Spleen (tissue), 7 donors: ENCODE results near the gene BDNF.

Experiments used
- POLR2AphosphoS5 ChIP-seq, 3 donors: sonication (generic); formaldehyde crosslinking; IDR thresholded peaks; one replicate each; pipeline ENCODE4 v1.5.1; 2017; ENCODE audit warnings: antibody characterized with exemption in 3 of 3
- TF ChIP-seq, protein P1 (sequence below), 11 experiments: fragments of 200-600 bp in 7 of 11; fragments of 450-650 bp in 4 of 11; sonication (generic) in 4 of 11; IDR thresholded peaks in 8 of 11; conservative IDR thresholded peaks in 3 of 11; 1 replicate in 7 of 11; 2 replicates in 4 of 11; pipeline versions ENCODE4 v1.4.0 to v1.8.0; 2016 to 2021; ENCODE audit warnings: antibody characterized with exemption in 11 of 11, inconsistent platforms in 4 of 11, mild to moderate bottlenecking in 1 of 11
- donor health status: DM: no; HTN: no; CAD: no; lungs with moderate emphysema.
- donor health status: DM: no; HTN: no; CAD: no.
- donor health status: DM: no; HTN: no; CAD: no.

GRCh38 chr11:27692781-27693180, 7.5 kb downstream of the BDNF start:
- TF ChIP-seq, protein P1, sequence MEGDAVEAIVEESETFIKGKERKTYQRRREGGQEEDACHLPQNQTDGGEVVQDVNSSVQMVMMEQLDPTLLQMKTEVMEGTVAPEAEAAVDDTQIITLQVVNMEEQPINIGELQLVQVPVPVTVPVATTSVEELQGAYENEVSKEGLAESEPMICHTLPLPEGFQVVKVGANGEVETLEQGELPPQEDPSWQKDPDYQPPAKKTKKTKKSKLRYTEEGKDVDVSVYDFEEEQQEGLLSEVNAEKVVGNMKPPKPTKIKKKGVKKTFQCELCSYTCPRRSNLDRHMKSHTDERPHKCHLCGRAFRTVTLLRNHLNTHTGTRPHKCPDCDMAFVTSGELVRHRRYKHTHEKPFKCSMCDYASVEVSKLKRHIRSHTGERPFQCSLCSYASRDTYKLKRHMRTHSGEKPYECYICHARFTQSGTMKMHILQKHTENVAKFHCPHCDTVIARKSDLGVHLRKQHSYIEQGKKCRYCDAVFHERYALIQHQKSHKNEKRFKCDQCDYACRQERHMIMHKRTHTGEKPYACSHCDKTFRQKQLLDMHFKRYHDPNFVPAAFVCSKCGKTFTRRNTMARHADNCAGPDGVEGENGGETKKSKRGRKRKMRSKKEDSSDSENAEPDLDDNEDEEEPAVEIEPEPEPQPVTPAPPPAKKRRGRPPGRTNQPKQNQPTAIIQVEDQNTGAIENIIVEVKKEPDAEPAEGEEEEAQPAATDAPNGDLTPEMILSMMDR (IDR thresholded peaks at IDR 0.05 in 8 of 11, conservative IDR thresholded peaks at IDR 0.05 in 3 of 11) = no peak
- no peak for TF ChIP-seq POLR2AphosphoS5 (IDR thresholded peaks at IDR 0.05)
